Fibroblast of skin of right quadriceps (primary cell): ENCODE data around the gene DGKZ.

Experiments used
- DNase-seq: peaks from one replicate; pipeline ENCODE4 v3.0.0-alpha.2; 2013

DGKZ gene

DNA sequence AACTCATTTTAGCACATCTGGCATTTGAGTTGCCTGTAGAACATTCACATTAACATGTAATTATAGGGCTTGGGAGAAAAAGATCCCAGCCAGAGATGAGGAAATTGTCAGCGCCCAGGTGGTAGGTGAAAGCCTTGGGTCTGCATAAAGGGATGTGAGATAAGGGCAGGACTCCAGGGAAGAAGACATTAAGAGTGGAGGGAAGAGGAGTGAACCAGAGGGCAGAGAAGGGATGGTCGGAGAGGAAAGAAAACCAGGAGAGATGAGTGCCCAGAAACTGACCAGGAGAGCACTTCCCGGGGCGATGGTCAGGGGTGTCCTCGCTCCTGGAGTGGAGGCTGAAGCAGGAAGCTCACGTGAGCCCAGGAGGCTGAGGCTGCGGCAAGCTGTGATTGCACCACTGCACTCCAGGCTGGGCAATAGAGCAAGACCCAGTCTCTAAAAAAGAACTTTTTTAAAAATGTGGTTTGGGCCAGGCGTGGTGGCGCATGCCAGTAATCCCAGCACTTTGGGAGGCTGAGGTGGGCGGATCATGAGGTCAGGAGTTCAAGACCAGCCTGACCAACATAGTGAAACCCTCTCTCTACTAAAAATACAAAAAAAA lies 20.3 kb upstream of the DGKZ start:
- DNase-seq: no peak

DNA sequence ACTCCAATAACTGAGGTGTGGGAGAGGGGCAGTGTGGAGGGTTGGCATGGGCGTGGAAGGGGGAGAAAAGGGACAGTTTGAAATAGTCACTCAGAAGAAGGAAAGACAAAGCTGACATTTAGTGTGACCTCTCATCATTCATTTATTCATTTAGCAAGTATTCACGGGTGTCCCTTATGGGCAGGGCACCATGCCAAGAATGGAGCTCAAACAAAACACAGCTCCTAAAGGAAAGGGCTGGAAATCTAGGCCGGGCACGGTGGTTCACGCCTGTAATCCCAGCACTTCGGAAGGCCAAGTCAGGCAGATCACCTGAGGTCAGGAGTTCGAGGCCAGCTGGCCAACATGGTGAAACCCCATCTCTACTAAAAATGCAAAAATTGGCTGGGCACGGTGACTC lies 19.4 kb upstream of the DGKZ start:
- DNase-seq: no peak

DNA sequence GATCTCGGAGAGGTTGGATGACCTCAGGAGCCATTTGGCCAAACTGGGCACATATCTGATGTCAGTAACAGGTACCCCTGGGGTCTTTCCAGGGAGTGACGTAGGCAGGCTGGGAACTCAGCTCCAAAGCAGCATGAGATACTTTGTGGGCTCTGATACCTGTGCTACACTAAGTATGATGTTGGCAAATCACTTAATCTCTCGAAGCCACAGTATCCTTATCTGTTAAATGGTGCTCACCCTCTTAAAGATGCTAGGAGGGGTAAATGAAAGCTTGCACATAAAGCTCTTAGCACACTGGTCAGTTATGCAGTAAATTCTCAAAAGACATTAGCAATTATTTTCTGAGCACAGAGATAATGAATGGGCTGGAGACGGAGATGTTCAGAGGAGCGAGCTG lies 17.1 kb upstream of the DGKZ start:
- DNase-seq: no peak

DNA sequence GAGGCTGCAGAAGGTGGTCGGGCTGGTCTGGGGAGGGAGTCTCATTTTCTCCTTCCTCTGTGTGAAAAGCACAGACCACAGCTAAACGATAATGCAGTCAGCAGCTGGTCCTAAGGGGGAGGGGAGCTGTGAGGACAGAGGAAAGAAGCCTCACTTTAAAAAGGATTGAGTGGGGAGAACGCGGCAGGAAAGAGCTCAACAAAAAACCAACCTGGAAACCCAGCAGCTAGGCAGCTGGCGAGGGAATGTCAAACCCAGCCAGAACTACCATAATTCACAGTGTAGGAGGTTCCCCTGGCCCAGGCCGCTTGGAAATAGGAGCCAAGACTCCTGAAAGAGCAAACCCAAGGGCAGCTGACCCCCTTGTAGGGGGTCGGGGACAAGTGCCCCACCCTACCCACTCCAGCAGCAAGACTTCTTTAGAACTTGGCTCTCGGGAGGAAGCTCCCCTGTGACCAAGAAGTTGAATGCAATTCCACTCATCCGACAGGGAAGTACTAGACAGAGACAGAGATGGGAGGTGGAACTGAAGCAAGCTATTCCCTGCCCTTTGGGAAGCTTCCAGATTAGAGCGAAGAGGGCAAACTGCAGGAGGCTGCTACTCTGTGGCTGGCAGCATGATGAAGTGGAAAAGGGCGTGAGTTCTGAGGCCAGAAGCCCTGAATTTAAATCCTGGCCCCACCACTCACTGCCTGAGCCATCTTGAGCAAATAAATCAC lies 16.5 kb upstream of the DGKZ start:
- DNase-seq: no peak

DNA sequence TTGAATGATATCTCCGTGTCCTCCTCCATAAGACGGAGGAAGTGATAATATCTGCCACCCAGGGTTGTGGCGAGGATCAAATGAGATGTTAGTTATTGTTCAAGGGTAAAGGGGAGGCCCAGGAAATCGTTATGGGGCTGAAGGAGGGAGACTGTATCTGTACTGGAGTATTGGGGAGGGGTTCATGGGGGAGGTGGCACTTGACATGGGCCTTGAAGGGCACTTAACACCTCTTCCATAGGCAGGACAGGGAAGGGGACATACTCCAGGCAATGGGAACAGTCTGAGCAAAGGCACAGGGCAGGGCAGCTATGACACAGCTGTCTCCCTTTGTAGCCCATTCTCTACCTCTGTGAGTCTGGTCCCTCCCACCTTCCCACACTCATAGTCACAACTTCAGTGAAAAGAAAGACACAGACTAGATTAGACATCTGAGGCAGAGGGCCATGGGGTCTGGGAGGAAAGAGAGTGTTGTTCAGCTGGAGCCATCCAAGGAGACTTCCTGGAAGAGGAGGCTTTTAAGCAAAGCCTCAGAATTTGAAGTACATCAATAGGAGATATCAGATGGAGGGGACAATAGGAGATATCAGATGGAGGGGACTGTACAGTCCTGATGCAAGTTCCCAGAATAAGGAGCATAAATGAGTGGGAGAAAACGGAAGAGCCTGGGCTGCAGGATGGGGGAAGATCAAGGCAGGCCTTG lies 15.8 kb upstream of the DGKZ start:
- no peak for DNase-seq

DNA sequence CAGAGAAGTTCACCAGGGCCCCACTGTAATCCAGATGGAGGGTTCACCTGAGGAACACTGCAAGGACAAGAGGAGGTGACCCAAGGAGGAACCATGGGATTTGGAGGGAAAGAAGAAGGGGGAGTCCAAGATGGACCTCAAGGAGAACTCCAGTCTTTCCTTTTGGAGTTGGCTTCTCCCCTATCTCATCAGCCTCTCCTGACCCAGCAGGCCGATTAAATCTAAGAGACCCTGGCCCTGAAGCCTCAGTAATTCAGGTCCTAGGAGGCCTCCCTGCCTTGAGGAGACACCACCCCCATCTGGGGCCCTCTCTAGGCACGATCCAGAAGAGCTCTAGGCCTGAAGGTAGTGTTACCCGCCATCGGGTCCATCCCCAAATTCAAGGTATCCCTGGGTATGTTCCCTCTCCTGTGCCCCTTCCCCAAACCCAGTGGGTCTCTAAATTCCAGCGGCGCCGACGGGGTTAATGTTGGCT lies 15.1 kb upstream of the DGKZ start:
- DNase-seq: no peak

DNA sequence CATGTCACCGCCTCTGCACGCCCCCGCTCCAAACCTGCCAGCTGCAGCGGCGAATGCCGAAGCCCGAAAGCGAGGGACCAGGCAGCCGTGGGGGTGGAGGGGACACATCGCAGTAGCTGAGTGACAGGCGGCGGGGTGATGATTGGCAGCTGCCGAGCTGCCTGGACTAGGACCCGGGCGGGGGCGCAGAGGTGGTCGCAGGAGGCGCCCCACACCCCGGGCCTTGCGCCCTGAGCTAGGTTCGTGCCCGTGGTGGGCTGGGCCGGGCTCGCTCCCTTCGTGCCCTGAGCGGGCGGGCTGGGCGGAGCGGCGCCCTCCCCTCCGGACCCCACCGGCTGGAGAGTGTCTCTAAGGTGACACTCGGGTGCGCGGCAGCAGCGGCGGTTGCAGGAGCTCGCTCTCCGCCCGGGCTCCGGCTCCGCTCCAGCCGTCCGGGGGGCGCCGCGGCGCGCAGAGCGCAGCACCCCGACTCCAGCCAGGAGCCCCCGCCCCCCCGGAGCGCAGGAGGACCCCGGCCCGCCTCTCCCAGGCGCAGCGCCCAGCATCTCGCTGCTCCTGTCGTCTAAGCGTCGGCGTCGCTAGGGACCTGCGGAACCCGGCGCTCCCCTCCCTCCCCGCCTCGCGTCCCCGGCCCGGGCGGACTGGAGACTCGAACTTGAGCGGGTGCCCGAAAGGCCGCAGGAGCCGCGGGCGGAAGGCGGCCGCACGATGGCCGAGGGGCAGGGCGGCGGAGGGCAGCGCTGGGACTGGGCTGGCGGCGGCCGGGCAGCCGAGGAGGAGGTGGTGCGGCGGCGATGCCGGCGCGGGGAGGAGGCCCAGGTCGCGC lies 14.5 kb upstream of the DGKZ start:
- no peak for DNase-seq

DNA sequence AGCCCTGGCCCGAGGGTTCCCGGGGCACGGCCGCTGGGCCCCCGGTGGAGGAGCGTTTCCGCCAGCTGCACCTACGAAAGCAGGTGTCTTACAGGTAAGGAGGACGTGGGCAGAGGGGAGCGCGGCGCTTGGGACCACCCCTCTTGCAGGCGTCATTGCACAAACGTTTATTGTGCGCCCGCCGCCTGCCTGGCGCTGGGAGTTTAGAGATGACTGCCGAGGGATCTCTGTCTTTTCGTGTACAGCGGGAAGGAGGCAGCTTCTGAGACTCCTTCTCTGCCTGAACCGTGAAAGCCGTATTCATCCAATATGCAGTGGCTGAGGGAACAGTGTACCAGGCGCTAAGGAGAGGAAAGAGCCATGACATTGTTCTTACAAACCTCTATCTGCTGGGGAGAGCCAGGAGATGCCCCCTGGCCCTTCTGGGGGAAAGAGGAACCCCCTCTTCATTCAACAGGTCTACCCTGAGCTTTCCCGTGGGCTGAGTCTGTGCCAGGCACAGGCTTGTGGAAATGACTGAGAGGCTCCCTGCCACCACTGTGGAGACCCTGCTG lies 13.8 kb upstream of the DGKZ start:
- no peak for DNase-seq

DNA sequence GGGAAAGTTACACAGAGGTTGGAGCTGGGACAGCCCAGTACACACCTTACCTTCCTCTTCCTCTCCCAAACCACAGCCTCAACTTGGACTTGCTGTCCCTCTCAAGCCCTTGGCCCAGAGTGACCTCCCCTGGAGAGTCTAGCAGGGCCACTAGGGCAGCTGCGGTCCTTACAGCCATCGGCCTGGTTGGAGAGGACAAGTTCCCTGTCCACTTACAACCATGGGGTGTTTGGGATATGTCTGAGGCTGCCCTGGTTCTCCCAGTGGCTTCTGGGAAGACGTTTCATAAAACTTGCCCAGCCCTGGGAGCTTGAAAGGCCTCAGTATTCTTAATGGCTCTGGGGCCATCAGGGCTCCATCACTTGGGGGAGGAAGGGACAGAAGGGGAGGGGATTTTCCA lies 13.1 kb upstream of the DGKZ start:
- no peak for DNase-seq

DNA sequence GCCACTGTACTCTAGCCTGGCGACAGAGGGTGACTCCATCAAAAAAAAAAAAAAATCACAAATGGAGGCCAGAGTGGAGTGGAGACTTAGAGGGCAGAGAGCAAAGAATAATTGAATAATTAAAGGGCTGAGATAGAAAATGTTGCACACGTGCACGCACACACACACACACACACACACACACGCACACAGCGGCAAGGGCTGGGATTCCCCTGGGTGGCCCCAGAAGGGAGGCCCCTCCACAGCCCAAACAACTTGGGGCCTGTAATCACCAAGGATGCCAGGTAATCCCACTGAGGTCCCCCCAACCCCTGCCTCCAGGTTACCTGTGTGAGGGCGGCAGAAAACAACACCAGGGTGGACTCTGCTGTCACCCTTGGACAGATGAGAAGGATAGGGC lies 12.0 kb upstream of the DGKZ start:
- DNase-seq: no peak

DNA sequence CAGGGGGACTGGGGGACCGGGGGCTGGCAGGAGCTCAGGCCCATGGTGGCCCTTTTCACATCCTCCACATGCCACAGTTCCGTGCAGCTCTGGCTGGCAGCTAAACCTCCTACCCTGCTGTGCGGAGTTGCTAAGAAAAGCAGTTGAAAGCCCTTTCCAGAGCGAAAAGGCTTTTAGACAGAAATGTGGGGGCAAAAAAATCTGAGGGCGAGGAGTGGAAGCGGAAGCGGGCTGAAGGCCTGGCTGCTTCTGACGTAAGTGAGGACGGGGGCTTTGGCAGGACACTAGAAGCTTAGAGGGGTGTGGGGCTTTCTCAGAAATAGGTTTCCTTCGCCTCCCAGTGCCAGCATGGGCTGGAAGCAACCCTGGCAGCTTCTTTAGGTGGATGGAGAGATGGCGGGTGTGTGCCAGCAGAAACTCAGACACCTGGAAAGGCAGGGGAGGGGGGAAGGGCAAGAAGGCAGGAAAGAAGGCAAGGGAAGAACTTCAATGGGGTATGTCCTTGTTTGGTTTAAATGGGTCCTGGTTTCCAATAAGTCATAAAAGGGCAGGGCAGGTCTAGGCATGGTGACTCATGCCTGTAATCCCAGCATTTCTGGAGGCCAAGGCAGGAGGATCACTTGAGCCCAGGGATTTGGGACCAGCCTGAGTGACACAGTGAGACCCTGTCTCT lies 11.2 kb upstream of the DGKZ start:
- DNase-seq: no peak

DNA sequence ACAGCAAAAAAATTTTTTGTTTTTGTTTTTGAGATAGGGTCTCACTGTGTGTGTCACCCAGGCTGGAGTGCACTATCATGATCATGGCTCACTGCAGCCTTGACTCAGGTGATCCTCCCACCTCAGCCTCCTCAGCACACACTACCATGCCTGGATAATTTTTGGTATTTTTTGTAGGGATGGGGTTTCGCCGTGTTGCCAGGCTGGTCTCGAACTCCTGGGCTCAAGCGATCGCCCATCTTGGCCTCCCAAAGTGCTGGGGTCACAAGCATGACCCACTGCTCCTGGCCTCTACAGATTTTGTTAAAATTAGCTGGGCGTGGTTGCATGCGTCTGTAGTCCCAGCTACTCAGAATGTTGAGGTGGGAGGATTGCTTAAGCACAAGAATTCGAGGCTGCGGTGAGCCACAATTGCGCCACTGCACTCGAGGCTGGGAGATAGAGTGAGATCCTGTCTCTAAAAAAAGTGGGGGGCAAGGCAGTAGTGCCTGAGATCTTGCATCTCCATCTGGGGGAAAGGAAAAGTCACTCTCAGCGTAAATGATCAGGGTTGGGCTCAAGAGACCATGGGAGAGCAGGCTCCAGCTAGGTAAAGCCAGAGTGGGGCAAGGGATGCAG lies 10.6 kb upstream of the DGKZ start:
- no peak for DNase-seq

DNA sequence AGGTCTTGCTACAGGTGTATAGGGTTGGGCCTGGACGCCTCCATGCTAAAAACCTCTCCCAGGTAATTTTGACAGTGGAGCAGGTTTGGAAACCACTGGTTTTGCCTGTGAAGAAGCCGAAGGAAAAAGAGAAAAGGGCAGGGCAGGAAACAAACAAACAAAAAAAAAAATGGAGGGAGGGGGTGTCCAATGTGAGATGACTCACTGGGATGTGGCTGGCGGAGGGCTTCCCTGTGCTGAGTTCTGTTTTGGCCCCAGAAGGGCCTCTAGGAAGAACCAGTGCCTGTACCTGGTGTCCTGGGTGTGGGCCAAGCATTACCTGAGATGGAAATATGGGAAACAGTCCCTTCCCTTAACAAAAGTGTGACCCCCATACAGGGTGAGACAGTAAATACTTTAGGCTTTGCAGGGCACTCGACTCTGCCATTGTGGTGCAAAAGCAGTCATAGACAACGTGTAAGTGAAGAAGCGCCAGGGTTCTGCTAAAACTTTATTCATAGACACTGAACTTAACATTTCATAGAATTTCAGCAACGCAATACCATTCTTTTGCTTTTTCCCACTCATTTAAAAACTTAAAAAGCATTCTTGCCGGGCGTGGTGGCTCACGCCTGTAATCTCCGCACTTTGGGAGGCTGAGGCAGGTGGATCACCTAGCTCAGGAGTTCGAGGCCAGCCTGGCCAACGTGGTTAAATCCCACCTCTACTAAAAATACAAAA lies 9.5 kb upstream of the DGKZ start:
- DNase-seq: no peak

DNA sequence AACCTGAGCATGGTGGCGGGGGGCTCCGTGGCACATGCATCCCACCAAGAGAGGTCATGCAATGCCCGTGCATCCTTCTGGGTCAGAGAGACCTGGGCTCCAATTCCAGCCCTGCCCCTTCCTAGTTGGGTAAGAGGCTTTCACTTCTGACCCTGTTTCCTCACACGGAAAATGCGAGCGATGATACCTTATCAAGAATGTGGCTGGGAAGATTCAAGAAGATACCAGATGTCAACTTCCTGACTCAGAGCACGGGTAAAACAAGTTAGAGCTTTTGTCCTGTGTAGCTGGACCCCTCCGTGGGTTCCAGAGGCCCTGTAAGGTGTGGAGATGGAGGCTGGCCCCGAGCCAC lies 8.7 kb upstream of the DGKZ start:
- DNase-seq: no peak

DNA sequence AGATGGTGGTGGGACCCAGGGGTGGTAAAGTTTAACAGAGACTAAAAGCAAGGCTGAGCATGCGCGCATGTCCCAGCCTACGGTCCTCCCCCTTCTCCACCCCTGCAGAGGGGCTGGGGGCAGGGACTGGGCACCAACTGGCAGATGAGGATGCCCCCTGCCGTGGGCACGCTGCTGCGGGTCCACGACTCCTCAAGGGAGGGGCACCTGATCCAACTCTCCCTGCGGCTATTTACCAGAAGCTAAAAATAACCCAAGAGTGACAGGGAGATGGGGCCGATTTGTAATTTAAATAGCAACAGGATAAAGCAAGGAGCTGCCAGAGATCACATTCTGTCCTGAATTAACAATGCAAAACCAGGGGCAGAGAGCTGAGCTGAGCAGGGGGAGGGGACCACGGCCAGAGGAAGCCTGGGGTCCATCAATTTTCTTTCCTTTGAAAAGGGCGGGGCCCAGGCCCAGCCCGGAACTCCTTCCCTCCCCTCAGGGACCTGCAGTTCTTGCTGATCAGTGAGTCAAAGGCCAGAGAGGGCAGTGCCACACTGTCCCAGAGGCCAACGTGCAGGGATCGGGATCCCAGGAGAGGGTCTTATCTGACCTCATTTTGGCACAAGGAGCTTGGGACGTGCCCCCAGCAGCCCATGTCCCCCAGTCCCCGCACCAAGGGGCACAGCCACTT lies 8.1 kb upstream of the DGKZ start:
- no peak for DNase-seq

DNA sequence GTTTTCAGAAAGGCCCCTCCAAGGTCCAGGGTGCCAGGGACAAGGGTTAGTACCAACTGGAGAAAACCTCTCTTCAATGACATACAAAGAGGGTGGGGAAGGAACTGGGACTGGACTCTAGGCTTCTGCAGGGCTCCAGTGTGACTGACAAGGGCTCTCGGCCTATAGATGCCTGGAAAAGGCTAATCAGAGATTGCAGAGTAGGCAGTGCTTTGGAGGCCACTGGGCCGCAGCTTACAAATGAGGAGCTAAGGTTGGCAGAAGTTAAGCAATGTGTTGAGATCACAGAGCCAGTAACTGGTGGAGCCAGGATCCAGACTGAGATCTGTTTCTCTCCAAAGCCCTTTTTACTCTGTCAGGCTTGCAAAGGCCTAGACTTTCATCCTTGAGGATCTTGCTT lies 7.4 kb upstream of the DGKZ start:
- DNase-seq: no peak

DNA sequence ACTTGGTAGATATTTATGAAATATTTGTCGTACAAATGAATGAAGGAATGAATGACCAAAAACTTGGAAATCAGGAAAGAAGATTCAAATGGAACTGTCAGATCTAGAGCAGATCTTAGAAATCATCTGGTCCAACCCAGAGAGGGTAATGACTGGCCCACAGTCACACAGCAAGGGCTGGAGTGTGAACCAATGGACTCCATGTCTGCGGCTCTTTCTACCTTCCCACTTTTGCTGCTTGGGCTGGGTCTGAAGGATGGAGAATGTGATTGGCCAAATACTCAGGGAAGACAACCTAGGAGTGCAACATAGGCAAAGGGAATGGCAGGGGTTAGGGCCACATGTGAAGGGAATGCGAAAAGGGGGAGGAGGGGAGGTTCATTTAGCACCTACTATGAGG lies 5.8 kb upstream of the DGKZ start:
- DNase-seq: no peak

DNA sequence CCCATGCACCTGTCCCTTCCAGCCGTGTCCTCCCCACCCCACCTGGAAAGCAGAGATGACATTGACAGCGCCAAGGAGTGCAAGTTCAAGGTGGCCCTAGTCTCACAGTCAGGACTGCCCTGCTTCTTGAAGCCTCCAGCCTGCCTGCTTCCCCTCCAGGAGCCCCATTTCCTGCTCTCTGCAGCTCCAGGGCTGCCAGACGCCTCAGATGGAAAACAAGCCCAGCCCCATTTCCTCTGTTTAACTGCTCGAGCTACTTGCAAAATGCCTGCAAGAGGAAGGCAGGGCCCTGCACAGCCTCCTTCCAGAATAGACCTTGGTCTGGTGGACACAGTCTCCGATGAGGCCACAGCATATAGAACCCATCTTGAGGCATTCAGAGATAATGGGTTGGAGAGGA lies 5.0 kb upstream of the DGKZ start:
- DNase-seq: no peak

DNA sequence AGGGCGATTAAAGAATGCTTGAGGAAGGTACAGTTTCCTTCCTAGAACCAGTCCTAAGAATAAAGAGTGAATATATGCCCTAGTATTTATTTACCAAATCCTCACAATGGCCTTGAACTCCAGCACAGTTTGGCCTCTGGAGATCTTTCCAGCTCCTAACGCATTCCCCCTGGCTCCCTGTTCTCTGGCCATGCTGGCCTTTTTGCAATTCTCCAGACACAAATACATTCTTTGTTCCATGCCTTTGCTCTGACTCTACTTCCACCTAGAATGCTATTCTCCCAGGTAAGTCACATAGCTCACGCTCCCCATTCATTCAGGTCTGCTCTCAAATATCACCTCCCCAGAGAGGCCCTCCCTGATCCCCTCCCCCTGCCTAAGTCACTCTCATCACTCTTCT lies 3.7 kb upstream of the DGKZ start:
- DNase-seq: no peak

DNA sequence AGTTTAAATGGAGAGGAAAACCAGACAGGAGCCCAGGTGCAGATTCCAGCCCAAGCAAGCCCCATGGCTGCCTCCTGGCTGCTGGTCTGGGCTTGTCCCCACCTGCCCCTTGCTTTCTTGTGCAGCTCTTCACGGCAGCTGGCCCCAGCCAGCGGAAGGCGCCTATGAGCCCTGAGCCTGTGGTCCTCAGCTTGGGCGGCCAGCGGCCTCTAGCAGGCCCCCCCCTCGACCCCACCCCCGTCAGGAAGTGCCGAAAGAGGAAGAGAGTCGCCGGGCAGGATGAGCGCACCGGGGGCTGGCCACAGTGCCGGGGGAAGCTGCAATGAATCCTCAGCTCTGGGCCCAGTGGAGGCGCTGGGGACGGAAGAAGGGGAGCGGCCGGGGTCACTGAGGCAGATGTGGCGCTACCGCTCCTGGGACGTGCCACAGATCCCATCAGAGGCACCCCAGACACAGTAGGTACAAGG lies 2.1 kb upstream of the DGKZ start:
- no peak for DNase-seq
